HepG2 (cell line): Measurements from ENCODE around the gene FBXO30. TPM values are rescaled to one million over a fixed set of nuclear protein-coding genes. Genes with fewer than 3 reads are reported as not detected.
A peak's percentile ranks its signal among the peaks of the same experiment; 100 is the strongest.

Source experiments
- ASH2L ChIP-seq: fragments of 300-600, 200-600 bp; sonication (generic); IDR thresholded peaks from 2 replicates; pipeline ENCODE4 v1.7.0; 2017; ENCODE audit warnings: low read depth, mild to moderate bottlenecking, moderate library complexity, mixed read lengths, low read length; ENCODE audit not compliant: insufficient read length
- BRCA1 ChIP-seq: sonication (generic); formaldehyde crosslinking; IDR thresholded peaks from 2 replicates; pipeline ENCODE4 v1.4.0; 2020; ENCODE audit warnings: missing genetic modification reagents
- CC2D1A ChIP-seq: sonication (generic); formaldehyde crosslinking; IDR thresholded peaks from 2 replicates; pipeline ENCODE4 v1.8.1; 2023; ENCODE audit warnings: mild to moderate bottlenecking, missing genetic modification reagents
- EED ChIP-seq: sonication (generic); formaldehyde crosslinking; IDR thresholded peaks from 2 replicates; pipeline ENCODE4 v1.5.0; 2020; ENCODE audit warnings: mild to moderate bottlenecking, missing genetic modification reagents
- FOXK2 ChIP-seq: fragments of 450-650 bp; IDR thresholded peaks from 2 replicates; pipeline ENCODE4 v1.6.1; 2016
- HCFC1 ChIP-seq: fragments of 150-350 bp; IDR thresholded peaks from 2 replicates; pipeline ENCODE4 v1.6.1; 2014; ENCODE audit warnings: low read depth, low read length
- KLF16 ChIP-seq, 2 experiments: sonication (generic) in 1 of 2; formaldehyde crosslinking in 1 of 2; IDR thresholded peaks; 2 replicates each; pipeline versions ENCODE4 v1.6.1 to v1.8.0; 2016 to 2023; ENCODE audit warnings: missing genetic modification reagents in 2 of 2, missing compliant biosample characterization in 1 of 2
- NFKB2 ChIP-seq: sonication (generic); formaldehyde crosslinking; IDR thresholded peaks from 2 replicates; pipeline ENCODE4 v1.4.0; 2020; ENCODE audit warnings: missing genetic modification reagents, borderline replicate concordance
- NRL ChIP-seq: sonication (generic); formaldehyde crosslinking; IDR thresholded peaks from 2 replicates; pipeline ENCODE4 v1.5.0; 2020; ENCODE audit warnings: missing genetic modification reagents, mild to moderate bottlenecking, moderate library complexity, borderline replicate concordance
- SRSF4 ChIP-seq: fragments of 200-400 bp; formaldehyde crosslinking; IDR thresholded peaks from one replicate; pipeline ENCODE4 v1.6.1; 2018; ENCODE audit warnings: mild to moderate bottlenecking, low read depth, low read length, moderate library complexity; ENCODE audit not compliant: poor library complexity, severe bottlenecking
- TAF1 ChIP-seq: sonication (generic); formaldehyde crosslinking; IDR thresholded peaks from 2 replicates; pipeline ENCODE4 v1.4.0; 2020; ENCODE audit warnings: missing genetic modification reagents
- TARDBP ChIP-seq: sonication (generic); formaldehyde crosslinking; IDR thresholded peaks from 2 replicates; pipeline ENCODE4 v1.8.0; 2022; ENCODE audit warnings: mild to moderate bottlenecking, missing genetic modification reagents
- ZFP36L2 ChIP-seq: sonication (generic); formaldehyde crosslinking; IDR thresholded peaks from 2 replicates; pipeline ENCODE4 v1.4.0; 2020; ENCODE audit warnings: missing genetic modification reagents
- ZFY ChIP-seq: sonication (generic); formaldehyde crosslinking; IDR thresholded peaks from 2 replicates; pipeline ENCODE4 v1.4.0; 2020; ENCODE audit warnings: missing genetic modification reagents
- ZNF235 ChIP-seq: sonication (generic); formaldehyde crosslinking; IDR thresholded peaks from 2 replicates; pipeline ENCODE4 v1.8.1; 2023; ENCODE audit warnings: mild to moderate bottlenecking, missing genetic modification reagents, borderline replicate concordance
- ZNF460 ChIP-seq: sonication (generic); formaldehyde crosslinking; IDR thresholded peaks from 2 replicates; pipeline ENCODE4 v1.5.1; 2020; ENCODE audit warnings: missing genetic modification reagents, mild to moderate bottlenecking, borderline replicate concordance
- ZNF792 ChIP-seq: IDR thresholded peaks from 2 replicates; pipeline ENCODE4 v1.6.1; 2016
- ZSCAN30 ChIP-seq: sonication (generic); formaldehyde crosslinking; IDR thresholded peaks from 2 replicates; pipeline ENCODE4 v1.5.0; 2020; ENCODE audit warnings: mild to moderate bottlenecking, missing genetic modification reagents
- polyA plus RNA-seq, 8 experiments: library from polyadenylated mRNA; depleted of rRNA in 3 of 8; stranded (reverse) in 7 of 8; unstranded in 1 of 8; fragments of >200 nt; fragmentation: Illumina TruSeq in 4 of 8; extraction: Trizol in 4 of 8; gene quantifications; 2 replicates each; pipeline versions ENCODE4 v1.2.1 to v1.2.3, GENCODE V29; 2011 to 2016; ENCODE audit warnings: low read depth in 4 of 8, missing spikeins in 1 of 8, mixed read lengths in 1 of 8; ENCODE audit not compliant: insufficient read depth in 1 of 8
- total RNA-seq, 5 experiments: library from RNA; depleted of rRNA; stranded (reverse); fragments of >200 nt; fragmentation: Illumina TruSeq; extraction: Trizol; gene quantifications; 2 replicates each; pipeline ENCODE4 v1.2.3, GENCODE V29; 2016; ENCODE audit warnings: low read depth in 1 of 5
- TF ChIP-seq, protein P1 (sequence below): IDR thresholded peaks from 2 replicates; pipeline ENCODE4 v1.6.1; 2016; ENCODE audit warnings: missing compliant biosample characterization, missing genetic modification reagents, borderline replicate concordance
- TF ChIP-seq, protein P2 (sequence below): sonication (generic); formaldehyde crosslinking; IDR thresholded peaks from 2 replicates; pipeline ENCODE4 v1.8.1; 2022; ENCODE audit warnings: mild to moderate bottlenecking, missing genetic modification reagents
- TF ChIP-seq, protein P3 (sequence below): sonication (generic); formaldehyde crosslinking; IDR thresholded peaks from 2 replicates; pipeline ENCODE4 v1.4.0; 2020; ENCODE audit warnings: mild to moderate bottlenecking, missing genetic modification reagents
- TF ChIP-seq, protein P4 (sequence below): sonication (generic); formaldehyde crosslinking; IDR thresholded peaks from 2 replicates; pipeline ENCODE4 v1.4.0; 2020; ENCODE audit warnings: missing genetic modification reagents

Gene FBXO30
- total and polyA plus RNA-seq, 2 of the 13 experiments (the other 11 are each of a cell fraction or from before 2014, with no cell fraction given), result 3.2 to 7.1 TPM

DNA sequence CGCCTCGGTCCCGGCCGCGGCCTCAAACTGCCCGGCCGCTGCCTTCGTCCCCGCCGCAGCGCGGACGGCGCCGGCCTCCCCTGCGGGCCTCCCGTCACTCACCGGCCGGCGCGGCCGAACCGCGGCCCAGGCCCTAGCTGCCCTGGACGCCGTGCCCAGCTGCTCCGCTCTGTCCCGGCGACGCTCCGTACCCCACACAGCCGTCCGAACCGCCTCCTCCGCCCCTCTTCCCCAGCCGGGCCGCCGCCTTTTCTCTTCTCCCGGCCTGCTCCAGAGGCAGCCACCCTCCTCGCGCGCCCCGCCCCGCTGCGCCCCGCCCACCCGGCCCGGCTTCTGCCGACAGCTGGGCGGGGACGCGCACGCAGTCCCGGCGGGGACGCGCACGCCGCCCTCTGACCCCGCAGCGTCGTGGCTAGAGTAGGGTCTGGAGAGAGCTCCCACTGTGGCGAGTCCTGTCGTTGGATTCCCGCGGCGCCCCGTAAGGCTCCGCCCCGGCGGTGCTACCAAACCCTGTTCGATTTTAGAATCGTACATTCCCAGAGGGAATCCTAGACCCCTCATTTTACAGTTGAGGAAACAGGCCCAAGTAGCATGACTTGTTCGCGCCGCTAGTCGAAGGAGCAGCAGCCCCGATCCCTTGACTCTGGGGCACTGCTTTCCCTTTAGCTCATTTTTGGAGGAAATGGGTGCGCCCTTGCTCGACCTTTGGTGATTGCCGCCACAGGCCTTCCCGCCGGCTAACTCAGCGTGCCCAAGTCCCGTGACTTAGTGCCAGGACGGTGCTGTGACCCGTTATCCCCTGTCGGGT lies at the start of gene FBXO30 (continued):
- TF ChIP-seq, protein P1, sequence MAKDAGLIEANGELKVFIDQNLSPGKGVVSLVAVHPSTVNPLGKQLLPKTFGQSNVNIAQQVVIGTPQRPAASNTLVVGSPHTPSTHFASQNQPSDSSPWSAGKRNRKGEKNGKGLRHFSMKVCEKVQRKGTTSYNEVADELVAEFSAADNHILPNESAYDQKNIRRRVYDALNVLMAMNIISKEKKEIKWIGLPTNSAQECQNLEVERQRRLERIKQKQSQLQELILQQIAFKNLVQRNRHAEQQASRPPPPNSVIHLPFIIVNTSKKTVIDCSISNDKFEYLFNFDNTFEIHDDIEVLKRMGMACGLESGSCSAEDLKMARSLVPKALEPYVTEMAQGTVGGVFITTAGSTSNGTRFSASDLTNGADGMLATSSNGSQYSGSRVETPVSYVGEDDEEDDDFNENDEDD (CRISPR knock-in tag), result peak; percentile 45; the same call in 1 of the 2 replicates
- TF ChIP-seq, protein P2, sequence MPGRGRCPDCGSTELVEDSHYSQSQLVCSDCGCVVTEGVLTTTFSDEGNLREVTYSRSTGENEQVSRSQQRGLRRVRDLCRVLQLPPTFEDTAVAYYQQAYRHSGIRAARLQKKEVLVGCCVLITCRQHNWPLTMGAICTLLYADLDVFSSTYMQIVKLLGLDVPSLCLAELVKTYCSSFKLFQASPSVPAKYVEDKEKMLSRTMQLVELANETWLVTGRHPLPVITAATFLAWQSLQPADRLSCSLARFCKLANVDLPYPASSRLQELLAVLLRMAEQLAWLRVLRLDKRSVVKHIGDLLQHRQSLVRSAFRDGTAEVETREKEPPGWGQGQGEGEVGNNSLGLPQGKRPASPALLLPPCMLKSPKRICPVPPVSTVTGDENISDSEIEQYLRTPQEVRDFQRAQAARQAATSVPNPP (CRISPR knock-in tag), result no peak; the same call in 1 of the 2 replicates
- TF ChIP-seq EED (CRISPR knock-in tag), result peak; percentile 74; the same call in 1 of the 2 replicates
- TF ChIP-seq ASH2L, result peak; percentile 84
- no peak for TF ChIP-seq ZNF460
- TF ChIP-seq ZFP36L2 (CRISPR knock-in tag), result no peak; the same call in 1 of the 2 replicates
- peak; percentile 98 for TF ChIP-seq ZFY (CRISPR knock-in tag)
- TF ChIP-seq ZNF235 (CRISPR knock-in tag), result no peak
- TF ChIP-seq, protein P3, sequence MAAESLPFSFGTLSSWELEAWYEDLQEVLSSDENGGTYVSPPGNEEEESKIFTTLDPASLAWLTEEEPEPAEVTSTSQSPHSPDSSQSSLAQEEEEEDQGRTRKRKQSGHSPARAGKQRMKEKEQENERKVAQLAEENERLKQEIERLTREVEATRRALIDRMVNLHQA (CRISPR knock-in tag), result no peak
- TF ChIP-seq HCFC1, result peak; percentile 26; the same call in 1 of the 2 replicates
- TF ChIP-seq, protein P4, sequence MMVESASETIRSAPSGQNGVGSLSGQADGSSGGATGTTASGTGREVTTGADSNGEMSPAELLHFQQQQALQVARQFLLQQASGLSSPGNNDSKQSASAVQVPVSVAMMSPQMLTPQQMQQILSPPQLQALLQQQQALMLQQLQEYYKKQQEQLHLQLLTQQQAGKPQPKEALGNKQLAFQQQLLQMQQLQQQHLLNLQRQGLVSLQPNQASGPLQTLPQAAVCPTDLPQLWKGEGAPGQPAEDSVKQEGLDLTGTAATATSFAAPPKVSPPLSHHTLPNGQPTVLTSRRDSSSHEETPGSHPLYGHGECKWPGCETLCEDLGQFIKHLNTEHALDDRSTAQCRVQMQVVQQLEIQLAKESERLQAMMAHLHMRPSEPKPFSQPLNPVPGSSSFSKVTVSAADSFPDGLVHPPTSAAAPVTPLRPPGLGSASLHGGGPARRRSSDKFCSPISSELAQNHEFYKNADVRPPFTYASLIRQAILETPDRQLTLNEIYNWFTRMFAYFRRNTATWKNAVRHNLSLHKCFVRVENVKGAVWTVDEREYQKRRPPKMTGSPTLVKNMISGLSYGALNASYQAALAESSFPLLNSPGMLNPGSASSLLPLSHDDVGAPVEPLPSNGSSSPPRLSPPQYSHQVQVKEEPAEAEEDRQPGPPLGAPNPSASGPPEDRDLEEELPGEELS (CRISPR knock-in tag), result no peak
- peak in 1 of 2 experiments; percentile 89; a peak in 2 of 4 replicates for TF ChIP-seq KLF16 (CRISPR knock-in tag; IDR thresholded peaks at IDR 0.05)
- no peak for TF ChIP-seq FOXK2
- TF ChIP-seq TARDBP (CRISPR knock-in tag), result peak; percentile 64; the same call in 1 of the 2 replicates
- TF ChIP-seq NRL, result peak; percentile 44; the same call in 1 of the 2 replicates
- no peak; the same call in 1 of the 2 replicates for TF ChIP-seq BRCA1
- no peak for TF ChIP-seq SRSF4
- TF ChIP-seq ZSCAN30, result no peak
- no peak for TF ChIP-seq CC2D1A
- TF ChIP-seq TAF1 (CRISPR knock-in tag), result peak; percentile 90
- peak; percentile 68 for TF ChIP-seq NFKB2 (CRISPR knock-in tag)
- TF ChIP-seq ZNF792 (CRISPR knock-in tag), result peak; percentile 83
